HEK293T (cell line): ENCODE data around the gene PPOX.
A peak's percentile ranks its signal among the peaks of the same experiment; 100 is the strongest.

ENCODE experiments used
- BHLHE40 ChIP-seq: fragments of 450-650 bp; IDR thresholded peaks from 2 replicates; pipeline ENCODE4 v1.6.1; 2016; ENCODE audit warnings: mild to moderate bottlenecking, moderate library complexity, borderline replicate concordance
- CTBP1 ChIP-seq: fragments of 450-650 bp; IDR thresholded peaks from 2 replicates; pipeline ENCODE4 v1.6.1; 2016; ENCODE audit warnings: borderline replicate concordance
- ELF4 ChIP-seq: fragments of 450-650 bp; IDR thresholded peaks from 2 replicates; pipeline ENCODE4 v1.6.1; 2017; ENCODE audit warnings: antibody characterized with exemption
- FOXK2 ChIP-seq: fragments of 450-650 bp; IDR thresholded peaks from 2 replicates; pipeline ENCODE4 v1.6.1; 2016; ENCODE audit warnings: mild to moderate bottlenecking
- FOXM1 ChIP-seq: fragments of 450-650 bp; IDR thresholded peaks from 2 replicates; pipeline ENCODE4 v1.6.1; 2017; ENCODE audit warnings: mild to moderate bottlenecking, borderline replicate concordance
- LEF1 ChIP-seq: fragments of 450-650 bp; IDR thresholded peaks from 2 replicates; pipeline ENCODE4 v1.6.1; 2017; ENCODE audit warnings: mild to moderate bottlenecking, borderline replicate concordance
- NFRKB ChIP-seq: fragments of 450-650 bp; IDR thresholded peaks from 2 replicates; pipeline ENCODE4 v1.6.1; 2016; ENCODE audit warnings: mild to moderate bottlenecking, moderate library complexity
- SP1 ChIP-seq: fragments of 450-650 bp; IDR thresholded peaks from 2 replicates; pipeline ENCODE4 v1.6.1; 2017
- SUZ12 ChIP-seq: fragments of 450-650 bp; IDR thresholded peaks from 2 replicates; pipeline ENCODE4 v1.6.1; 2016; ENCODE audit warnings: mild to moderate bottlenecking
- ZNF384 ChIP-seq: fragments of 450-650 bp; IDR thresholded peaks from 2 replicates; pipeline ENCODE4 v1.6.1; 2016

DNA sequence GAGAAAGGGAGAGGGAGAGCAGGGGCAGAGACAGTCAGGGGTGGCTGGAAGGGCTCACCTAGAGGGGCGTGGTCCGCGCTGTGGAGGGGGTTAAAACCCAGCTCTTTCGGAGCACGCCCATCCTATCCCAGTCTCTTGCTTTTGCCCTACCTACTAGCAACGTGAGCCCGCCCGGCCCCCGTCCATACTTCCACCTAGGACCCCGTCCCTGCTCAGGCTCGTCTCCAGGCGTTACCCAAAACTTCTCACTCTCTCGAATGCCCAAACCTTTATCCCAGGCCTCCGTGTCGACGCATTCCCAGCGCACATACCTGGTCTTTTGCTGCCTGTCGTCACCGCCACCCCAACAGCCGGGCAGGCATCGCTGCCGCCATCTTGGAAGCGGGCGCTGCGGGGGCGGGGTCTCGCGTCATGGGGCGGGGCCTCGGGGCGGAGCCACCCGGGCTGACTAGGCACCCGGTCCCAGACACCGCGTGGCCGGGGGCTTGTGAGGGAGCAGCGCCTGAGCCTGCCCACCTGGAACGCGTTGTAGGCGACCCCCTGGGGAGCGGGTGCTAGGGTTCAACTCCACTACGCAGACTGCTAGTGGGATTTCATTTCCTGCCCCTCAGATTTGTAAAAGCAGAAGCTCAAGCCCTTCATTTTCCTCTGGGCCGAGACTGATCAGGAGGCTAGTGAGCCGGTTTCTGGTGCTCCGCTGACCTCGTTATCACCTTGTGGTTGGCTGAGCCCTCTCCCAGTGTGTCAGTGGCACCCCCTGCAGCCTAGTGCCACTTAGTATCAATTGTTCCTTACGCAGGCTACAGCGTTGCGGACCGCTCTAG lies 11.1 kb downstream of the PPOX start, which contains the start of gene B4GALT3:
- TF ChIP-seq ELF4 (peak; percentile 69), CTBP1 (no peak), ZNF384 (no peak), NFRKB (no peak), LEF1 (no peak), FOXM1 (no peak), SUZ12 (no peak), FOXK2 (no peak), BHLHE40 (no peak), SP1 (0 out of 2 replicates have a peak, but pooled peaks have one; percentile 39)
